Measurements from ENCODE around the gene ETS1.

Gene ETS1

DNA sequence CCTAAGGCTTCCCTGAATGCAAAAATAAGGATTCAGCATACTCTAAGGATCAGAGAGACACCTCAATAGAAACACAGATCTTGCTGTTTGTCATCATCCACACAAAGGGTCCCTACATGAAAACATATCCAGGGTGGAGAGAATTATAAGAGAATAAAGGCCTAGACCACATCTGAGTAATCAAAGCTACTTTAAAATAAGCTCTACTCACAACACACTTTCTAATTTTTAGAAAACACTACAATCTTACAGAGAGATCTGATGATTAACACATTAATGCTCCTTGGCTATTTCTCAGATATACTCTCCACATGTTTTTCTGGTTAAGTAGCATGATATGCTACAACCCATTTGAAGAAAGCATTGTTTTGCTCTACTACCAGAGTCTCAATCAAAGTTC lies 108.2 kb downstream of the ETS1 start:
- Histone ChIP-seq H3K4me3 (ENCODE audit: low read length) (no peak overlapping the region), H4K20me1 (ENCODE audit: insufficient read depth, low read length) (no peaks in the 10 kb centered on the region), H3K79me2 (ENCODE audit: low read length) (no peaks in the 10 kb centered on the region), H3K36me3 (replicated peaks; ENCODE audit: insufficient read depth, low read length) (0 out of 2 replicates have a peak, but pooled peaks cover 11% of the 10 kb centered on the region), H3K9me2 (replicated peaks; ENCODE audit: insufficient read depth, low read length) (no peaks in the 10 kb centered on the region), H3K9me3 (replicated peaks; ENCODE audit: insufficient read depth, low read length) (no peaks in the 10 kb centered on the region), H3K4me2 (ENCODE audit: low read depth, low read length) (no peak overlapping the region), H2AFZ (ENCODE audit: low read length) (no peak overlapping the region), H3K27me3 (replicated peaks; ENCODE audit: insufficient read depth, low read length) (no peaks in the 10 kb centered on the region), H3F3A (ENCODE audit: insufficient read depth, low read length) (no peaks in the 10 kb centered on the region), H3K9ac (ENCODE audit: low read length) (no peak overlapping the region), H3K27ac (ENCODE audit: low read length) (no peak overlapping the region), H3K4me1 (ENCODE audit: low read length) (no peaks in the 10 kb centered on the region)
- TF ChIP-seq EZH2phosphoT487 (IDR thresholded peaks at IDR 0.05; ENCODE audit: low read length) = no peak
- no peak for TF ChIP-seq EZH2 (optimal IDR thresholded peaks at IDR 0.05; ENCODE audit: low read depth, low read length)
- TF ChIP-seq, protein P1, sequence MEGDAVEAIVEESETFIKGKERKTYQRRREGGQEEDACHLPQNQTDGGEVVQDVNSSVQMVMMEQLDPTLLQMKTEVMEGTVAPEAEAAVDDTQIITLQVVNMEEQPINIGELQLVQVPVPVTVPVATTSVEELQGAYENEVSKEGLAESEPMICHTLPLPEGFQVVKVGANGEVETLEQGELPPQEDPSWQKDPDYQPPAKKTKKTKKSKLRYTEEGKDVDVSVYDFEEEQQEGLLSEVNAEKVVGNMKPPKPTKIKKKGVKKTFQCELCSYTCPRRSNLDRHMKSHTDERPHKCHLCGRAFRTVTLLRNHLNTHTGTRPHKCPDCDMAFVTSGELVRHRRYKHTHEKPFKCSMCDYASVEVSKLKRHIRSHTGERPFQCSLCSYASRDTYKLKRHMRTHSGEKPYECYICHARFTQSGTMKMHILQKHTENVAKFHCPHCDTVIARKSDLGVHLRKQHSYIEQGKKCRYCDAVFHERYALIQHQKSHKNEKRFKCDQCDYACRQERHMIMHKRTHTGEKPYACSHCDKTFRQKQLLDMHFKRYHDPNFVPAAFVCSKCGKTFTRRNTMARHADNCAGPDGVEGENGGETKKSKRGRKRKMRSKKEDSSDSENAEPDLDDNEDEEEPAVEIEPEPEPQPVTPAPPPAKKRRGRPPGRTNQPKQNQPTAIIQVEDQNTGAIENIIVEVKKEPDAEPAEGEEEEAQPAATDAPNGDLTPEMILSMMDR (IDR thresholded peaks at IDR 0.05; ENCODE audit: low read length) = no peak
- no peak for DNase-seq

DNA sequence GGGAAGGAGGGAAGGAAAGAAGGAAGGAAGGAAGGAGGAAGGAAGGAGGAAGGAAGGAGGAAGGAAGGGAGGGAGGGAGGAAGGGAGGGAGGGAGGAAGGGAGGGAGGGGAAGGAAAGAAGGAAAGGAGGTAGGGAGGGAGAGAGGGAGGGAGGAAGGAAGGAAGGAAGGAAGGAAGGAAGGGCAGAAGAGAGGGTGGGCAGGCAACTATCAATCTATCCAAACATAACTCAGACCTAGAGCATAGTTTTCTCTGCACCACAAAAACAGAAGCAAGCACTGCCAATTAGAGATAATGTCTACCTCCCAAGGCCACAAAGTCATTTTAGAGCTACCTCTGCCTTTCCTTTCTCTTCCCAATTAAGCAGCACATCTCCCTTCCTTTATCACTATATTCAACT lies 109.1 kb downstream of the ETS1 start:
- no peak overlapping the region for H2AFZ ChIP-seq (ENCODE audit: low read length)
- no peak overlapping the region for H3K27ac ChIP-seq (ENCODE audit: low read length)
- no peak overlapping the region for H3K4me2 ChIP-seq (ENCODE audit: low read depth, low read length)
- DNase-seq = no peak
- no peaks in the 10 kb centered on the region for H4K20me1 ChIP-seq (ENCODE audit: insufficient read depth, low read length)
- no peaks in the 10 kb centered on the region for H3K27me3 ChIP-seq (replicated peaks; ENCODE audit: insufficient read depth, low read length)
- H3K36me3 ChIP-seq (replicated peaks; ENCODE audit: insufficient read depth, low read length) = 0 out of 2 replicates have a peak, but pooled peaks cover 6% of the 10 kb centered on the region
- H3F3A ChIP-seq (ENCODE audit: insufficient read depth, low read length) = no peaks in the 10 kb centered on the region
- no peaks in the 10 kb centered on the region for H3K9me2 ChIP-seq (replicated peaks; ENCODE audit: insufficient read depth, low read length)
- no peaks in the 10 kb centered on the region for H3K9me3 ChIP-seq (replicated peaks; ENCODE audit: insufficient read depth, low read length)
- peaks cover 2% of the 10 kb centered on the region; the same call in 1 of the 2 replicates for H3K4me1 ChIP-seq (ENCODE audit: low read length)
- no peak overlapping the region for H3K4me3 ChIP-seq (ENCODE audit: low read length)
- no peaks in the 10 kb centered on the region for H3K79me2 ChIP-seq (ENCODE audit: low read length)
- TF ChIP-seq, protein P1 (IDR thresholded peaks at IDR 0.05; ENCODE audit: low read length) = no peak
- TF ChIP-seq EZH2 (optimal IDR thresholded peaks at IDR 0.05; ENCODE audit: low read depth, low read length) (no peak), EZH2phosphoT487 (IDR thresholded peaks at IDR 0.05; ENCODE audit: low read length) (no peak)
- H3K9ac ChIP-seq (ENCODE audit: low read length) = no peak overlapping the region

DNA sequence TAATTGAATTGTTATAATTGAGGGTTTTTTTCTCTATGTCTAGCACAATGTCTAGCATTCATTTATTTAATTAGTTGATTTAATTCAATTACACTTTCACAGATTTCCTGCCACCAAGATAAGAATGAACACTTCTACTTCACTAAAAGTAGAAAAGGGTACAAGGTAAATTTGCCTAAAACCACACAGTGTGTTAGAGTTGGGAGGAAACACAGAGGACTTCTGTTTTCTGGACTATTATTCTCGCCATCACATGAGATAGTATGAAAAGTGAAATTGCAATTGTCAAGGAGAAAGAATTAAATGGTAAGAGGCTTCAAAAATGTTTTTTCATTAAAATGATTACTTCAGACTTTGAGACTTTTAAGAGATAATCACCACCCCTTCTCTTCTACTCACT lies 109.5 kb downstream of the ETS1 start:
- 0 out of 2 replicates have a peak, but pooled peaks cover 5% of the 10 kb centered on the region for H3K36me3 ChIP-seq (replicated peaks; ENCODE audit: insufficient read depth, low read length)
- H3K9ac ChIP-seq (ENCODE audit: low read length) = no peak overlapping the region
- H3K9me3 ChIP-seq (replicated peaks; ENCODE audit: insufficient read depth, low read length) = no peaks in the 10 kb centered on the region
- no peak overlapping the region for H3K4me2 ChIP-seq (ENCODE audit: low read depth, low read length)
- no peak overlapping the region for H2AFZ ChIP-seq (ENCODE audit: low read length)
- H3K79me2 ChIP-seq (ENCODE audit: low read length) = no peaks in the 10 kb centered on the region
- H4K20me1 ChIP-seq (ENCODE audit: insufficient read depth, low read length) = no peaks in the 10 kb centered on the region
- H3K27ac ChIP-seq (ENCODE audit: low read length) = no peak overlapping the region
- peaks cover under 1% of the 10 kb centered on the region; the same call in 1 of the 2 replicates for H3F3A ChIP-seq (ENCODE audit: insufficient read depth, low read length)
- H3K9me2 ChIP-seq (replicated peaks; ENCODE audit: insufficient read depth, low read length) = no peaks in the 10 kb centered on the region
- no peak for DNase-seq
- H3K4me3 ChIP-seq (ENCODE audit: low read length) = no peak overlapping the region
- TF ChIP-seq EZH2 (optimal IDR thresholded peaks at IDR 0.05; ENCODE audit: low read depth, low read length) (no peak), EZH2phosphoT487 (IDR thresholded peaks at IDR 0.05; ENCODE audit: low read length) (no peak)
- TF ChIP-seq, protein P1 (IDR thresholded peaks at IDR 0.05; ENCODE audit: low read length) = no peak
- H3K4me1 ChIP-seq (ENCODE audit: low read length) = peaks cover 7% of the 10 kb centered on the region; the same call in 1 of the 2 replicates
- H3K27me3 ChIP-seq (replicated peaks; ENCODE audit: insufficient read depth, low read length) = no peaks in the 10 kb centered on the region

All from MM.1S (cell line).